SK-N-SH treated with all-trans-retinoic acid at 6 μM for 48 hours (cell line): ENCODE data around the gene APOOL.

Experiments
- ATAC-seq: fragments of 200-7000 bp; cut with Tn5 transposase; 3 replicates; pipeline ENCODE4 v1.9.1; 2020; ENCODE audit warnings: mild to moderate bottlenecking, moderate library complexity
- ARNTL ChIP-seq: fragments of 450-650 bp; formaldehyde crosslinking; IDR thresholded peaks from 2 replicates; pipeline ENCODE4 v1.5.0; 2020; ENCODE audit warnings: low read depth, mild to moderate bottlenecking, moderate library complexity, borderline replicate concordance
- BACH2 ChIP-seq: fragments of 250-450 bp; sonication (Bioruptor Pico); IDR thresholded peaks from 2 replicates; pipeline ENCODE4 v1.9.0; 2021; ENCODE audit warnings: mild to moderate bottlenecking, borderline replicate concordance
- CREB5 ChIP-seq: fragments of 250-450 bp; sonication (Bioruptor Pico); IDR thresholded peaks from 2 replicates; pipeline ENCODE4 v1.5.1; 2020; ENCODE audit warnings: low read depth, mild to moderate bottlenecking, moderate library complexity
- CSDC2 ChIP-seq: fragments of 250-450 bp; sonication (Bioruptor Pico); IDR thresholded peaks from 2 replicates; pipeline ENCODE4 v1.5.0; 2020; ENCODE audit warnings: mild to moderate bottlenecking, moderate library complexity
- ESRRG ChIP-seq: fragments of 250-450 bp; sonication (Bioruptor Pico); IDR thresholded peaks from 2 replicates; pipeline ENCODE4 v1.6.1; 2021; ENCODE audit warnings: mild to moderate bottlenecking
- GLIS3 ChIP-seq: fragments of 250-450 bp; sonication (Bioruptor Pico); IDR thresholded peaks from 2 replicates; pipeline ENCODE4 v1.5.0; 2020; ENCODE audit warnings: mild to moderate bottlenecking, moderate library complexity
- ISL1 ChIP-seq: fragments of 250-450 bp; sonication (Bioruptor Pico); IDR thresholded peaks from 2 replicates; pipeline ENCODE4 v2.1.2; 2022; ENCODE audit warnings: mild to moderate bottlenecking, moderate library complexity
- OSR1 ChIP-seq: fragments of 250-450 bp; sonication (Bioruptor Pico); IDR thresholded peaks from 2 replicates; pipeline ENCODE4 v1.8.0; 2022; ENCODE audit warnings: moderate library complexity, mild to moderate bottlenecking, inconsistent platforms
- POU6F1 ChIP-seq: fragments of 250-450 bp; sonication (Bioruptor Pico); IDR thresholded peaks from 2 replicates; pipeline ENCODE4 v1.8.0; 2021; ENCODE audit warnings: low read depth, mild to moderate bottlenecking, moderate library complexity, borderline replicate concordance
- PPARA ChIP-seq: fragments of 250-450 bp; sonication (Bioruptor Pico); IDR thresholded peaks from 2 replicates; pipeline ENCODE4 v1.5.0; 2020; ENCODE audit warnings: mild to moderate bottlenecking, borderline replicate concordance
- RARB ChIP-seq: fragments of 250-450 bp; sonication (Bioruptor Pico); IDR thresholded peaks from 2 replicates; pipeline ENCODE4 v1.8.0; 2021; ENCODE audit warnings: mild to moderate bottlenecking, moderate library complexity
- SNAI2 ChIP-seq: fragments of 250-450 bp; sonication (Bioruptor Pico); IDR thresholded peaks from 2 replicates; pipeline ENCODE4 v1.5.0; 2020; ENCODE audit warnings: mild to moderate bottlenecking, moderate library complexity
- TCF4 ChIP-seq: fragments of 250-450 bp; sonication (Bioruptor Pico); IDR thresholded peaks from 2 replicates; pipeline ENCODE4 v1.8.0; 2021; ENCODE audit warnings: mild to moderate bottlenecking, moderate library complexity, borderline replicate concordance
- TOX ChIP-seq: fragments of 250-450 bp; sonication (Bioruptor Pico); IDR thresholded peaks from 2 replicates; pipeline ENCODE4 v1.8.0; 2021; ENCODE audit warnings: mild to moderate bottlenecking, moderate library complexity, borderline replicate concordance
- ZC3H10 ChIP-seq: fragments of 250-450 bp; sonication (Bioruptor Pico); IDR thresholded peaks from 2 replicates; pipeline ENCODE4 v1.5.1; 2021; ENCODE audit warnings: mild to moderate bottlenecking, moderate library complexity
- ZFP3 ChIP-seq: fragments of 250-450 bp; sonication (Bioruptor Pico); IDR thresholded peaks from 2 replicates; pipeline ENCODE4 v1.5.0; 2020; ENCODE audit warnings: mild to moderate bottlenecking, moderate library complexity
- ZFP30 ChIP-seq: fragments of 450-650 bp; formaldehyde crosslinking; IDR thresholded peaks from 2 replicates; pipeline ENCODE4 v1.5.0; 2022; ENCODE audit warnings: mild to moderate bottlenecking, moderate library complexity
- ZNF565 ChIP-seq: fragments of 450-650 bp; formaldehyde crosslinking; conservative IDR thresholded peaks from 2 replicates; pipeline ENCODE4 v1.5.0; 2020; ENCODE audit warnings: low read depth, mild to moderate bottlenecking, moderate library complexity
- ZNF70 ChIP-seq: fragments of 450-650 bp; formaldehyde crosslinking; IDR thresholded peaks from 2 replicates; pipeline ENCODE4 v1.5.0; 2020; ENCODE audit warnings: mild to moderate bottlenecking, moderate library complexity
- ZNF8 ChIP-seq: fragments of 450-650 bp; formaldehyde crosslinking; IDR thresholded peaks from 2 replicates; pipeline ENCODE4 v1.5.0; 2020; ENCODE audit warnings: mild to moderate bottlenecking, moderate library complexity
- TF ChIP-seq, protein P1 (sequence below): fragments of 250-450 bp; sonication (Bioruptor Pico); IDR thresholded peaks from 2 replicates; pipeline ENCODE4 v1.8.0; 2020; ENCODE audit warnings: mild to moderate bottlenecking, moderate library complexity, borderline replicate concordance
- TF ChIP-seq, protein P2 (sequence below): fragments of 250-450 bp; sonication (Bioruptor Pico); IDR thresholded peaks from 2 replicates; pipeline ENCODE4 v1.5.1; 2021; ENCODE audit warnings: mild to moderate bottlenecking, moderate library complexity

Gene APOOL

DNA sequence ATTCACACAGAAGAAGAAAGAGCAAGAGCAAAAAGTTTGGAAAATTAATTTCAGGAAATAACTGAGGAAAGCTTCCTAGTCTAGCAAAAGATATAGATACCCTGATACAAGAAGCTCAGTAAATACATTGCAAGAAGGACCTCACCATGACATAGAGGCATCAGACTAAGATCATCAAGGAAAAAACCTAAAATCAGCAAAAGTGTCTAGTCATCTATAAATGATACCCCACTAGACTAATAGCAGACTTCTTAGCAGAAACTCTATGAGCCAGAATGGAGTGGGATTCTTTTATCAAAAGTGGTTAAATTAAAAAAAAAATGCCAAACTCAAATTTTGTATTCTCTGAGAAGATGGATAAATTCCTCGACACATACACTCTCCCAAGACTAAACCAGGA, 10.5 kb upstream of the APOOL start:
- TF ChIP-seq CSDC2 (CRISPR knock-in tag) (no peak), SNAI2 (no peak), ARNTL (CRISPR knock-in tag) (no peak), ZNF565 (CRISPR knock-in tag) (no peak), ZFP30 (no peak), GLIS3 (CRISPR knock-in tag) (no peak), ZNF70 (no peak), CREB5 (CRISPR knock-in tag) (no peak), RARB (no peak), ESRRG (no peak), BACH2 (CRISPR knock-in tag) (no peak), OSR1 (CRISPR knock-in tag) (no peak), ZC3H10 (CRISPR knock-in tag) (no peak), POU6F1 (CRISPR knock-in tag) (no peak), TCF4 (no peak)
- TF ChIP-seq, protein P1, sequence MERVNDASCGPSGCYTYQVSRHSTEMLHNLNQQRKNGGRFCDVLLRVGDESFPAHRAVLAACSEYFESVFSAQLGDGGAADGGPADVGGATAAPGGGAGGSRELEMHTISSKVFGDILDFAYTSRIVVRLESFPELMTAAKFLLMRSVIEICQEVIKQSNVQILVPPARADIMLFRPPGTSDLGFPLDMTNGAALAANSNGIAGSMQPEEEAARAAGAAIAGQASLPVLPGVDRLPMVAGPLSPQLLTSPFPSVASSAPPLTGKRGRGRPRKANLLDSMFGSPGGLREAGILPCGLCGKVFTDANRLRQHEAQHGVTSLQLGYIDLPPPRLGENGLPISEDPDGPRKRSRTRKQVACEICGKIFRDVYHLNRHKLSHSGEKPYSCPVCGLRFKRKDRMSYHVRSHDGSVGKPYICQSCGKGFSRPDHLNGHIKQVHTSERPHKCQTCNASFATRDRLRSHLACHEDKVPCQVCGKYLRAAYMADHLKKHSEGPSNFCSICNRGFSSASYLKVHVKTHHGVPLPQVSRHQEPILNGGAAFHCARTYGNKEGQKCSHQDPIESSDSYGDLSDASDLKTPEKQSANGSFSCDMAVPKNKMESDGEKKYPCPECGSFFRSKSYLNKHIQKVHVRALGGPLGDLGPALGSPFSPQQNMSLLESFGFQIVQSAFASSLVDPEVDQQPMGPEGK (CRISPR knock-in tag) = no peak
- no peak for ATAC-seq

DNA sequence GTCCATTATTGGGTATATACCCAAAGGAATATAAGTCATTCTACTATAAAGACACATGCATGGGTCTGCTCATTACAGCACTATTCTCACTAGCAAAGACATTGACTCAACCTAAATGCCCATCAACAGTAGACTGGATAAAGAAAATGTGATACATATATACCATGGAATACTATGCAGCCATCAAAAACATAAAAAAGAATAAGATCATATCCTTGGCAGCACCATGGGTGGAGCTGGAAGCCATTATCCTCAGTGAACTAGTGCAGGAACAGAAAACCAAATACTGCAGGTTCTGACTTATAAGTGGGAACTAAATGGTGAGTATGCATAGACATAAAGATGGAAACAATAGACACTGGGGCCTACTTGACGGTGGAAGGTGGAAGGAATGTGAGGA, 2.3 kb upstream of the APOOL start:
- no peak for TF ChIP-seq RARB
- TF ChIP-seq PPARA (CRISPR knock-in tag) = no peak
- TF ChIP-seq POU6F1 (CRISPR knock-in tag) = no peak
- no peak for TF ChIP-seq ZFP3
- no peak for TF ChIP-seq ZNF8 (CRISPR knock-in tag)
- no peak for TF ChIP-seq OSR1 (CRISPR knock-in tag)
- TF ChIP-seq, protein P1 (CRISPR knock-in tag) = no peak
- TF ChIP-seq, protein P2, sequence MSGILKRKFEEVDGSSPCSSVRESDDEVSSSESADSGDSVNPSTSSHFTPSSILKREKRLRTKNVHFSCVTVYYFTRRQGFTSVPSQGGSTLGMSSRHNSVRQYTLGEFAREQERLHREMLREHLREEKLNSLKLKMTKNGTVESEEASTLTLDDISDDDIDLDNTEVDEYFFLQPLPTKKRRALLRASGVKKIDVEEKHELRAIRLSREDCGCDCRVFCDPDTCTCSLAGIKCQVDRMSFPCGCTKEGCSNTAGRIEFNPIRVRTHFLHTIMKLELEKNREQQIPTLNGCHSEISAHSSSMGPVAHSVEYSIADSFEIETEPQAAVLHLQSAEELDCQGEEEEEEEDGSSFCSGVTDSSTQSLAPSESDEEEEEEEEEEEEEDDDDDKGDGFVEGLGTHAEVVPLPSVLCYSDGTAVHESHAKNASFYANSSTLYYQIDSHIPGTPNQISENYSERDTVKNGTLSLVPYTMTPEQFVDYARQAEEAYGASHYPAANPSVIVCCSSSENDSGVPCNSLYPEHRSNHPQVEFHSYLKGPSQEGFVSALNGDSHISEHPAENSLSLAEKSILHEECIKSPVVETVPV = no peak
- TF ChIP-seq ZFP30 = no peak
- TF ChIP-seq TOX (CRISPR knock-in tag) = no peak
- TF ChIP-seq ISL1 (CRISPR knock-in tag) = no peak
- no peak for TF ChIP-seq CSDC2 (CRISPR knock-in tag)
- TF ChIP-seq ARNTL (CRISPR knock-in tag) = no peak
- TF ChIP-seq ZNF565 (CRISPR knock-in tag) = no peak
- no peak for TF ChIP-seq TCF4
- no peak for TF ChIP-seq GLIS3 (CRISPR knock-in tag)
- no peak for TF ChIP-seq ESRRG
- no peak for TF ChIP-seq ZNF70
- TF ChIP-seq SNAI2 = no peak
- no peak for TF ChIP-seq BACH2 (CRISPR knock-in tag)
- no peak for ATAC-seq
